GM19023 (cell line): ENCODE data around the gene TBC1D22A.
"Not testable (repeated sequence)": the region's sequence is repeated elsewhere in the genome, so short reads cannot be mapped to it uniquely, and the experiment has no call there.

Experiments used
- ATAC-seq: cut with Tn5 transposase; IDR thresholded peaks from one replicate; pipeline ENCODE4 v1.9.1; 2021; ENCODE audit warnings: mild to moderate bottlenecking, moderate library complexity; ENCODE audit not compliant: unreplicated experiment

TBC1D22A gene

GRCh38 chr22:47049736-47050400, 287.4 kb downstream of the TBC1D22A start:
- ATAC-seq: not testable (repeated sequence)

DNA sequence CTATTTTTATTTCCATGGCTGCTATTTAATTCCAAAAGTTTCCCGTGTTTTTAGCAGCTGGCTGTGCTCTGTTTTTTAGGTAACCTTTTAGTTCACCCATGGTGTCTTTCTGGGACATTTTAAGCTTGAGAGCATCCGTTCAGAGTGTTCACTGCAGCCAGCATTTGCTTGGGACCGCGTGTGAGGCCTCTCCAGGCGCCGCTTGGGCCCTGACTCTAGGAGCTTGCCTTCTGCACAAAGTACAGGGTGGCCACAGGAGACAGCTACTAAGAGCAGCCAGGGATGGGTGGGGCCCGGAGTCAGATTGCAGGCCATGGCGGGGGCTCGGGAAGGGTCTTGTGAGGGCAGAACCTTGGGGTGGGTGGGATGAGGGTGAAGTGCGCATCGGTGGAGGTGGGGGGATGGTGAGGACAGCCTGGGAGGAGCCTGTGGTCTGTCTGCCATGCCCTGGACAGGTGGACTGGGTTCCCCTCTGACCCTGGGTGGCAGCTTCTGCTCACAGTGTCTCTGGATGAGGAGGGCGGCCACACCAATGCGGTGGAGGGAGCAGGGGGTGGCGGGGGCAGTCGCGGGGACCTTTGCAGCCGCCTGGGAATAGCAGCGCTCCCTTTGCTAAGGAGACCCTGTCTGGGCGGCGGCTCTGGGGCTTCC, 288.1 kb downstream of the TBC1D22A start:
- no peak for ATAC-seq

GRCh38 chr22:47051441-47052071, 289.1 kb downstream of the TBC1D22A start:
- ATAC-seq: no peak

- ATAC-seq: no peak
Observed at GRCh38 chr22:47052236-47053012, 290.0 kb downstream of the TBC1D22A start.

DNA sequence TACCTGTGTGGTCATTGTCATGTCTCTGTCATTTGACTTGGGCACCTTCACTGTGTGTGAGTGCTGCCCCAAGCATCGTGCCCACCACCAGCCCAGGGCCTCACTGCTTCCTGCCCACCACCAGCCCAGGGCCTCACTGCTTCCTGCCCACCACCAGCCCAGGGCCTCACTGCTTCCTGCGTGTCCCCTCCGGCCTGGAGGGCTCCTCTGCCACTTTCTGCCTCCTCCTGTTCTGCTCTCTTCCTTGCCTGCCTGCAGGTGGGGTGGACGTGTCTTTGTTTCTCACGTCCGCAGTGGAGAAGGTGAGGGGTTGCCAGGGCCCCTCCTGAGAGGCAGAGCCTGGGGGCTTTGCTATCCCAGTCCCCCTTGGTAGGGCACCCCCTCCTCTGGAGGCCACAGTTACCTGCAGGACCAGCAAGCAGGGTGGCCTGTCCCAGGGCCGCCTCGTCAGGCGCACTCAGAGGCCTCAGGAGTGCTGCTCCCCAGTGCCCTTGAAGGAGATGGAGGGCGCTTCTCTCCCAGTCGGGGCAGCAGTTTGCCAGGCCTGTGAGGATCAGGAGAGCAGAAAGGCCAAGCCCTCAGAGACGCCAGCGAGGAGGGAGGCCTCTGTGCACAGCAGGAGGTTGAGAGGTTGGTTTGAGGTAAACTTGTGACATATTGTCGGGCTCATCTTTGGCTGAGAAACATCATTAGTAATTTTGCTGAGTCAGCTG, 290.7 kb downstream of the TBC1D22A start:
- no peak for ATAC-seq

DNA sequence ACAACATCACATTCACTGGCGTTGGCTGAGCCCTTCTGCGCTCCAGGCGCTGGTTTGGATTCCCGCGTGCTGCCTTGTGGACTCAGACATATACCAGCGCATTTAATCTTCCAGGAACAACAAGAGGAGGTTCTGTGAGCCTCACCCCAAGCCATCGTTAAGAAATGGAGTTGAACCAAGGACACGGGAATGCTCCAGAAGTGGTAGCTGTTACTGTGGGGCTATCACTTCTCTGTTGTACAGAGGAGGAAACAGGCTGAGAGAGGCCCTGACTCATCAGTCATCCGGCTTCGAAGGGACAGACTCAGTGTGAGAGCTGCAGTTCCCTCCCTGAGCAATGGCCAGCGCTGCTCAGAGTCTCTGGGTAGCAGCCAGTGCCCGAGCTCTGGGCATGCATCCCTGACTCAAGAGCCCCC, 291.3 kb downstream of the TBC1D22A start:
- ATAC-seq: no peak

GRCh38 chr22:47054231-47055072, 292.0 kb downstream of the TBC1D22A start:
- no peak for ATAC-seq

DNA sequence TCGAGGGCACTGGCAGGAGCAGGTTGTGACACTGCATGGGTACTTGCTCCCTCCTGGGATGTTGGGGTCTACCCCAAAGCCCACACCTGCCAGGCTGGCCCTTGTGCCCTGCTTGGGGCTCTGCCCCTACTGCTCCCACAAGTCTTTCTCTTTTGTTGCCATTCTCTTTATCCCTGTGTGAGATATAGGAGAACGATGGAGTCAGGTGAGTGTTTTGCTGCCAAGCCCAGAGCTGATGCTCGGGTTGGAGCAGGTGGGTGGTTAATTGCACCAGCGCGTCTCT, 292.6 kb downstream of the TBC1D22A start:
- ATAC-seq: no peak

GRCh38 chr22:47055461-47055860, 293.0 kb downstream of the TBC1D22A start:
- ATAC-seq: no peak

GRCh38 chr22:47055921-47056320, 293.5 kb downstream of the TBC1D22A start:
- ATAC-seq: no peak

GRCh38 chr22:47056361-47056760, 293.9 kb downstream of the TBC1D22A start:
- no peak for ATAC-seq

DNA sequence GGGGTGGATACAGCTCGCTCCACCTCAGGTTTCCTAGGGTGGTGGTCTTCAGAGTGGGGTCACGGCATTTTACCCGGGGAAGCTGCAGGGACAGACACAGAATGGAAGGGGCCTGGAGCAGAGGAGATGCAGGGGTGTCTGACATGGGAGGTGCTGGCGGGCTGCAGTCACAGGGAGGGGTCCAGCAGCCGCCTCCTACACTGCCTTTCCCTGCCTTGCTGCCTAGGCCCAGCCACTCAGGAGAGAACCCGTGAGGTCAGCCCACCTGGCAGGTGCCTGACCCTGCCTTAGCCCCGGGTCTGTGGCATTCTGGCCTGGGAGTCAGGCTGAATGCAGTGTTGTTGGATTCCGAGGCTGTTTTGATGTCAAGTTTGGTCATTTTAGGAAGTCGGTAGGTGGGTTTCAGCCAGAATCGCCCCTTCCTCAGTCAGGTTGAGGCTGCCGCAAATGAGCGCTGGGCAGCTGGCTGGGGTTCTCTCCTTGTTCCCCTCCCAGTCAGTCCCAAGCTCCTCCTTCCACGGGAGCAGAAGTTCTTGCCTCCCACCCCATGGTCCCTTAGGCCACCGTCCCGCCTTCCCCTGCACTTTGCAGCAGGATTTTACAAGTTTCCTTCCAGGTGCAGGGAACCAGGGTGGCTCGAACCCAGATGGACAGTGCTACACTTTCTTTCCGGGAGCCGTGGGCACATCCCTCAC, 294.5 kb downstream of the TBC1D22A start:
- no peak for ATAC-seq

- no peak for ATAC-seq
Observed at GRCh38 chr22:47057916-47058585, 295.6 kb downstream of the TBC1D22A start.

DNA sequence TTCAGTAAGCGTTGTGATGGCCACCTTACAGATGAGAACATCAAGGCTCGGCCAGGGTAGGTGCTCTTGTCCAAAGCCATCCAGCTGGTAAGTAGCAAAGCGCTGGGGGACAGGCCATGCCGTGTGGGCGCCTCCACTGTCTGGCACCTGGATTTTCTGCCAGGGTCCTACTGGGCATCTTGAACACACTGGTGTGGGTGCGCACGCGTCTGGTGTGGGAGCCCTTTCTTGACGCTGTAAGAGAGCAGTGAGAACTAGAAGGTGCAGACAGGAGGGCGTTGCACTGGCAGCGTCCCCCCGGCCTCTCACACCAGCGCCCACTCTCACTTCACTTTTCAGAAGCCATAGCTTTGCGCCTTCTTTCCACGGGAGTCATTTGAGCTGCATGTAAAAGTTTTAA, 296.6 kb downstream of the TBC1D22A start:
- ATAC-seq: no peak

GRCh38 chr22:47059701-47060161, 297.3 kb downstream of the TBC1D22A start:
- ATAC-seq: no peak

DNA sequence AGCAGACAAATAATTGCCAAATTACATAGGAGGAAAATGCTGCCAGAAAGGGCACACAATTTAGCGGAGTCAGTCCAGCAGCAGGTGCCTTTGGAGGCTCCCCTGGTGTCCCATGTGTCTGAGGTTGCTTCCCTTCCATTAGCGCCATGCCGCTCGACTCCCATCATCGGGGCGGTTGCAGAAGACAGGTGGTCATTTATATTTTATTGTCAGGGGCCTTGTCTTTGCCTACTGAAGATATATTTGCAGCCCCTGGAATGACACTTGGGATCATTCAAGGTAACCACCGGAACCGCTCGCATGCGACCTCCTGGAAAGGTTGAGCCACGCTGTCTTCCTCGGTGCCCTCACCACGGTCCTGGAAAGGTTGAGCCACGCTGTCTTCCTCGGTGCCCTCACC, 298.3 kb downstream of the TBC1D22A start:
- no peak for ATAC-seq

GRCh38 chr22:47061226-47061625, 298.8 kb downstream of the TBC1D22A start:
- no peak for ATAC-seq

DNA sequence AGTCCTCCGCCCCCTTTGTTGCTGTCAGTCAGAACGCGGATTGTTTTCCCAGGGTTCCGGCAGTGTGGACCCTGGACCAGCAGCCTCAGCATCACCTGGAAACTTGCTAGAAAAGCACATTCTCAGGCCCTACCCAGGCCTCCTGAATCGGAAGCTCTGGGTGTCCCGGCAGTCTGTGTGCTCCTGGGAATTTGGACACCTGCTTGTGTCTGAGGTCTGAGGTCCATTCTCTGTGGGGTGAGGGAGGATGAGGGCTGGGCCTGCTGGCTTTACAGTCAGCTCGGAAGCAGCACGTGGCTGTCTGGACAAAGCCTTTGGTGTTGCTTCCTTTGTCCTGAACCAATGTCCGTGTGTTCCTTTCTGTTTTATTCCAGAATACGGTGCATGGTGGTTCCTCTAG, 299.7 kb downstream of the TBC1D22A start:
- no peak for ATAC-seq

GRCh38 chr22:47063071-47063509, 300.6 kb downstream of the TBC1D22A start:
- ATAC-seq: no peak
